ENCODE data around the gene LIPG.
"Not testable (repeated sequence)": the region's sequence is repeated elsewhere in the genome, so short reads cannot be mapped to it uniquely, and the experiment has no call there.

Gene LIPG

DNA sequence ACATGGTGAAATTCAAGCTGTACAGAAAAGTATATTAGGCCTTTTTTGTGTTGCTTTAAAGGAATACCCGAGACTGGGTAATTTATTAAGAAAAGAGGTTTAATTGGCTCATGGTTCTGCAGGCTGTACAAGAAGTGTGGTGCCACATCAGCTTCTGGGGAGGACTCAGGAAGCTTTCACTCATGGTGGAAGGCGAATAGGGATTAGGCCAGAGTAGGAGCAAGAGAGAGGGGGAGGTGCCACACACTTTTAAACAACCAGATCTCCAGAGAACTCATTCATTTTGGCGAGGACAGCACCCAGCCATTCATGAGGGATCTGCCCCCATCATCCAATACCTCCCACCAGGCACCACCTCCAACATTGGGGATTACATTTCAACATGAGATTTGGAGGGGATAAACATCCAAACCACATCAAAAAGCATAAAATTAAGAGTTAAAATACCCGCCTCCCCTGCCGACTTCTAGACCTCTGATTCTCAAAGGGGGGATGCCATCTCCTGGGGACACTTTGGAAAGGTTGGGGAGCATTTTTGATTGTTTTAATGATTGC lies 15.1 kb upstream of the LIPG start:
- no peak for DNase-seq (ENCODE audit: low read depth)

DNA sequence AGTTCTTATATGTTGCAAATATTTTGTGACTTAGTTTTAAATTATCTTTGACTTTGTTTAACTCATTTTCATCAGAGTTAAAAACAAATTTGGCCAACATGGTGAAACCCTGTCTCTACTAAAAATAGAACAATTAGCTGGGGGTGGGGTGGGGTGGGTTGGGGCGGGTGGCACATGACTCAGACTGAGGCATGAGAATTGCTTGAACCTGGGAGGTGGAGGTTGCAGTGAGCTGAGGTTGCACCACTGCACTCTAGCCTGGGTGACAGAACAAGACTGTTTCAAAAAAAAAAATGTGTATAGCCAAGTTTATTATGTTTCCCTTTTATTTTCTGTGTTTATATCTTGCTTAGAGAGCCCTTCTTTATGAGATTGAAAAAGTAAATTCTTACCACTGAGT lies 14.2 kb upstream of the LIPG start:
- DNase-seq (ENCODE audit: low read depth), result no peak

DNA sequence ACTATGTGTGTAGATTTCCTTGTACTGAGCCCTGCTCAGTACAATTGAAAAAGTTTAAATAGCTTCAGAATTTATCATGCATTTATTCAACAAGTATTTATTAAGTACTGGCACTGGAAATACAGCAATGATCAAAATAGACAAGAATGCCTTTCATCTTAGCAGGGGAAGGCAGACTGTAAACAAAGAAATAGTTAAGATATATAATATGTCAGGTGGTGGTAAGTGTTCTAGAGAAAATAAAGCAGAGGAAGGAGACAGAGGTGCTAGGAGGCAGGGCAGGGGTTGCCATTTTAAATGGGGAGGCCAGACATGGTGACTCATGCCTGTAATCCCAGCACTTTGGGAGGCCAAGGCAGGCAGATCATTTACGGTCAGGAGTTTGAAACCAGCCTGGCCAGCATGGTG lies 13.6 kb upstream of the LIPG start:
- no peak for DNase-seq (ENCODE audit: low read depth)

DNA sequence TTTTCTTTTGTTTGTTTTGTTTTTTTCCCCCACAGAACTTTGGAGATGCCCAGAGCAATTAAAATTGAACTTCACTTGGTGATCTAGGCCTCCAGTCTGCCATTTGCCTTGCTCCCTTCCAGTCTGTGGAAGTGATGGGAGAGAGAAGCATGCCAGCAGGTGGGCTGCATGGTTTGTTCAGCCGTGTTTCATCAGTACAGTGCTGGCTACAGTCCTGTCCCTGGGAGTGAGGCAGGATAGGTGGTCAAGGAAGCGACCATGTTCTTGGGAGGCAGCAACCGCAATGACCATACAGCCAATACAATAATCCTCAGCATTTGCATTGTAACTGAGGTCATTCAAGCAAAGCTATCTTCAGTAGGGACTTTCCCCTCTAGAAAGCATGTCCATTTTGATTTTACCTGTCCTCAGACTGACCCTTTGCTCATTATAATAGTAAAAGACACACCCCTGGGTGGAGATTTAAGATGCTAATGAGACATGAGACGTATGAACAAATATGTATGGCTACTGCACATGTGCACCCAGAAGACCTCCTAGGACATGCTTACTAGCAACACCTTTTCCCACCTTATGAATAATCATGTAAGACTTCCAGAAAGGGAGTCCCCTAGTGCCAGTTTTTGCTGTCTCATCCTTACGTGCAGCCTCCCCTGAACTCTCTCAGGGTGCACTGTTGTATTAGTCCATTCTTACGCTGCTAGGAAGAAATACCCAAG lies 11.1 kb upstream of the LIPG start:
- DNase-seq (ENCODE audit: low read depth), result no peak

DNA sequence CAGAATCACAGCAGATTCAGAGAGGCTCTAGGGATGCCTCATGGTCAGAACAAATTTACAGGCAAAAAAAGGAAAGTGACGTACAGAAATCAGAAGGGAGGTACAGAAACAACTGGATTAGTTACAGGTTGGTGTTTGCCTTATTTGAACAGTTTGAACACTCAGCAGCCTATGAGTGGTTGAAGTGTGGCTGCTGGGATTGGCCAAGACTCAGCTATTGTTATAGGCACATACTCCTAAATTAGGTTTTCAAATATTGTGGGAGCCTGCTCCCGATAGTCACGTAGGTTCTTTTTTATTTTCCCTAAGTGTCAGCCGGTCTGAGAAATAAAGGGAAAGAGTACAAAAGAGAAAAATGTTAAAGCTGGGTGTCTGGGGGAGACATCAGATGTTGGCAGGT lies 8.9 kb upstream of the LIPG start:
- DNase-seq (ENCODE audit: low read depth), result no peak

DNA sequence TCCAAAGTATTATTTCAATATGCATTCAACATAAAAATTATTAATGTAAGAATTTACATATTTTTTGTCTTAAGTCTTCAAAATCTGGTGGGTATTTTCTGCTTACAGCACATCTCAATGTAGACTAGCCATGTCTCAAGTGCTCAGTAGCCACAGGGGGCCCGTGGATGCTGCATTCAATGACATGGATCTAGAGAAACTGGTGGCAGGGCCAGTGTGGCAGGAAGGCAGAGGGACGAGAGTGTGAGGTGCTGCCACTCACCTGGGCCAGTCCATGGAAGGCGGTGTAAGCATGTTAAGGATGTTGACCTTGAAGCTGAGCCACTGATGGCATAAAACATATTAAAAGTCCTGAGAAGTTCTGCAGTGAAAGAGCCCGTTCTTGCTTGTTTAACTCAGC lies 6.2 kb upstream of the LIPG start:
- DNase-seq (ENCODE audit: low read depth), result no peak

DNA sequence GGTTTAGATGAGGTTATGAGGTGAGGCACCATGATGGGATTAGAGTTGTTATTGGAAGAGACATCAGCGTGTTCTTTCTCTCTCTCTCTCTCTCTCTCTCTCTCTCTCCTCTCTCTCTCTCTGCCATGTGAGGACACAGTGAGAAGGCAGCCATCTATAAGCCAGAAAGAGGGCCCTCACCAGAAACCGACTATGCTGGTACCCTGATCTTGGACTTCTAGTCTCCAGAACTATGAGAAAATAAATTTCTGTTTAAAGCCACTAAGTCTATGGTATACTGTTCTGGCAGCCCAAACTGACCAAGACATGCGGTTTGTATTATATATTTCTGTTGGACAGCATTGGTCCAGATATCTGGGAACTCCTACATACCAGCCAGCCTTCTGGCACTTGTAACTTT lies 3.5 kb upstream of the LIPG start:
- DNase-seq (ENCODE audit: low read depth), result no peak

DNA sequence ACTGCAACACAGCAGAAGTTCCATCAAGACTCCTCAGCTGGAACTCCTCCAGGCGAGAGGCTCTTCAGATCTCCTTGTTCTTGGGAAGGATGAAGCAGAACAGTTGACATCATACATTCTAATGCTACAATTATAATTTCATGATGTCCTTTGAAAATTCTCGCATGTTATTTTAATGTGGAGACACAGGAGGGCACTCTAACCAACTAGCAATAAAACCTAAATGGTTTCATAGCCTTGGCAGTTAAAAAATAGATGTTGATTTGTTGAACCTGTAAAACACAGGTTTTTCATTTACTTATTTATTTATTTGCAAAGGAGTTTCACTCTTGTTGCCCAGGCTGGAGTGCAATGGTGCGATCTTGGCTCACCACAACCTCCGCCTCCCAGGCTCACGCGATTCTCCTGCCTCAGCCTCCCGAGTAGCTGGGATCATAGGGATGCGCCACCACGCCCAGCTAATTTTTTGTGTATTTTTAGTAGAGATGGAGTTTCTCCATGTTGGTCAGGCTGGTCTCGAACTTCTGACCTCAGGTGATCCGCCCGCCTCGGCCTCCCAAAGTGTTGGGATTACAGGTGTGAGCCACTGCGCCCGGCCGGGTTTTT lies 2.4 kb upstream of the LIPG start:
- DNase-seq (ENCODE audit: low read depth), result not testable (repeated sequence)

DNA sequence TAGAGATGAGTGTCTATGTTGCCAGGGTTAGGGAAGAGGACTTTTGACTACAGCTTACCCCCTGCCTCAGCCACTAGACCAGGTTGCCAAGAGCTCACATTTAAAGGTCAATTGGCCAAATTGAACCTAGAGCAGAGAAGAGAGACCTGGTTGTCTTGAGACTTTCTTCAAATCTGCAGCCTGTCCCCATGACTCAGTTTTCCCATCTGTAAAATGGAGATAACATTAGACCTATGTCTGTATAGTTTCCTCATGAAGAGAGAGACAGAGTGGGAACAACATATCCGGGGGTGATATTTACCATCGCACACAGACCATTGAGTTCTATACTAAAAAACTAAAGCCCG lies 1.6 kb upstream of the LIPG start:
- no peak for DNase-seq (ENCODE audit: low read depth)

DNA sequence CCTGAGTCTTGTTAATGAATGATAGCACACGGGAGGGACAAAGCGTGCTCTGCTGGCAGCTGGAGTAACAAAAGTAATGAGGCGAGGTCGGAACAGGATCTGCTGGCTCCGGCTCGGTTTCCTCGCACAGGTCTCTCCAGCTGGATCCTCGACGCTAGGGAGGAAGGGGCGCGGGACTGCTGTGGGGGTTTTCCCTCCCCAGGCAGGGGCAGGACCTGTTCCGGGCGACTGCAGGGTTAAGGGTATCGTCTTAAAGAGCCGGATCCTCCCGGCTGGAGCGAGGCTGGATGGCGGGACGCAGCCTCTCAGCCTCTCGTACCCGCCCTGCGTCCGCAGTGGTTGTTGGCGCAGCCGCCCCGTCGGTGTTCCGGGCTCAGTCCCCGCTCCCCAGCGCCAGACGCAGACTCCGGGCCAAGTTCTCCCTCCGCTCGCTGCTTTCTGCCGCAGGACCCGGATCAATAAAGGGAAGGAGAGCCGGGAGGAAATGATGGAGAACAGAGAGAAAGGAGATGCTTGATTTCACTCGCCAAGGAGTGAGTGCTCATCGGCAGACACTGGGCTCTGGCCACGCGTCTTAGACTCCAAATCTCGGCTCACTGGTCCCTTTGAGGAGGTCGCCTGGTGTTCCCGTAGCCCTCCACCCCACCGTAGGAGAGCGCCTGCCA lies 1.1 kb upstream of the LIPG start:
- DNase-seq (ENCODE audit: low read depth), result no peak

DNA sequence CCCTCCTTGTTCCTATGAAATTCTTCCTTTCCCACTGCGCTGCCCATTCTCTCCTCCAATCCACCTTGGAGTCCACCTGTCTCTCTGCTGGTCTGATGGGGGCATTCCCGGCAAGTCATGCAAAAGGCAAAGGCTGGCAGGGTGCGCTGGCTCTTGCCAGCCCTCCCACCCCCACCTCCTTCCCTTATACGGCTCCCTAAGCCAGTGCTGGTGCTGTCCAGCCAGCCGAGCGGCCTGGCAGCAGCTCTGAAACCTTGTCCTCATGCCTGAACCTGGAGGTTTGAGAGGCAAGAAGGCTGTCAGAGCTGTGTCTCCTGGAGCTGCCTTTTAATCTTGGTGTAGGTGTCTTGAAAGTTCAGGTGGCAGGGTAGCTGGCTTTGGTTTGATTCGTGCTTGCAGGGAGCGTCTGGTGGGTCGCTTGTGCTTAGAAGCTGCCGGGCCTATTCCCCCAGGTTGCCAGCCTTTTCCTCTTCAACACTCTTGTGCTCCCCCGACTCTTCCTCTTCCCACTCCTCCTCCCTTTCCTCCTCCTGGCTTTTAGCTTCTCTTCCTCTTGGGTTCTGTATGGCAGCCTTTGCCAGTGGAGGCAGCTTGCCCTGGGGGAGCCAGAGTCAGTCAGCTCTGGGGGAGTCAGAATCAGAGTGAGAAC lies 748 bp downstream of the LIPG start:
- no peak for DNase-seq (ENCODE audit: low read depth)

DNA sequence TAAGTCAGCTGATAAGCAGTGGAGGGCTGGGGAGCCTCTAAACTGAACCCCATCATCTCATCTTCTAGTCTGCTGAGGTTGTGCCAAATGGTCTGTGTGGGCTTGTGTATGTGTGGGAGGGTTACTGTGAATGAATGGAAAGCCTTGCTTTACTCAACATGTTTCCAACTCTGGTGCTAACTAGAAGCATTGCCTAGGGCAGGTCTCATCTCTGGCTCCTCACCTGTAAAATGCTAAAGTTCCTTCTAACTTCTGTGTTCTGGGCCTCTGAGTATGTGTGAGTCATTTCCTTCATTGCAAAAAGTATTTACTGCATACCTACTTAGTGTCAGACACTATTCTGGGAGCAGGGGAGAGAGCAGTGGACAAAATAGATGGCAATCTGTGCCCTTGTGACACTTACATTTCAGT lies 1.3 kb downstream of the LIPG start:
- DNase-seq (ENCODE audit: low read depth), result no peak

DNA sequence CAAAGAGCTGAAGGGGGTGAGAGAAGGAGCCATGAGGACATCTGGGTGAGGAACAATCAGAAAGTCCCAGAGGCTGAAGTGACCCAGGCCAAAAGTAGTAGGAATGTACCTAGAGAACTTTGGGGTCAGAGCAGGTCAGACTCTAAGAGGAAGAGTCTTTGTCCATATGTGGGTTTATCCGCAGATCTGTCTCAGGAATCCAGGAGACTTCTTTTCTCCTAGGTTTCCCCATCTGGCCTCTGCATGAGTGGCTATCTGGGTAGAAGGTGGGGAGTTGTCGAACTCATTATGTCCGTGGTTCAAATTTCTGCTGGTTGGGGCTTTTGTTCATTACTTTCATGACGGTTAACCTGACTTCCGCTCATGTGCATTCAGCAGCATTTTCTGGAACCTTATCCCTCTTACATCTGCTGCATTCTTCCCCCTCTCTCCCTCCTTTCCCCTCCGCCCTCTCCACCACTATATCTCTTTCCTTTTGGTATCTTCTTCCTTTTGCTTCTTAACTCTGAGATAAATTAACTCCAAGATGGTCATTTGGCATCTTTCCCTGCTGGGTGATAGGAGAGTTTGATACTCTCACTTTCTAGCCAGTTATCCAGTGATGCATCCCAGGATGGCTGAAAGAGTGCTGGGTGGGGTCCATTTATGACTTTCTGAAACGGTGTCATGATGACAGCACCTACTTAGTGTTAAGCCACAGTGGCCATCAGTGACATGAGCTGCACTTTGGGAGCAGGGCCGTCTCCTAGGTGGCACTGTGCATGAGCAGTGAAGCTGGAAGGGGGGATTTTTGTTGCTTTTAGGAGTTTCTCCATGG lies 2.1 kb downstream of the LIPG start:
- no peak for DNase-seq (ENCODE audit: low read depth)

DNA sequence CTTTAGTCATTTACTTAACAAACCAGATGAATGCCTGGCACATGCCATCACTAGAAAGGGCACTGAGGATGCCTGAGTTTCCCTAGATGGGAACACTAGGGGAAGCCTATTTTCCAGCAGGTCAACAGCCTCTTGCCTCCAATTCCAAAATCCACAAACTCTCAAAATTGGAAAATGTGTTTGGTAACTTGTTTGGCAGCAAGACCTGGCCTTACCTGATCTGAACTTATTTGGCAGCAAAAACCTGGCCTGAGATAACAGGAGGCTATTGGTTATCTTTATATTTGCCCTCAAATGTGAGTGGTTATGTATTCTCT lies 2.6 kb downstream of the LIPG start:
- no peak for DNase-seq (ENCODE audit: low read depth)

DNA sequence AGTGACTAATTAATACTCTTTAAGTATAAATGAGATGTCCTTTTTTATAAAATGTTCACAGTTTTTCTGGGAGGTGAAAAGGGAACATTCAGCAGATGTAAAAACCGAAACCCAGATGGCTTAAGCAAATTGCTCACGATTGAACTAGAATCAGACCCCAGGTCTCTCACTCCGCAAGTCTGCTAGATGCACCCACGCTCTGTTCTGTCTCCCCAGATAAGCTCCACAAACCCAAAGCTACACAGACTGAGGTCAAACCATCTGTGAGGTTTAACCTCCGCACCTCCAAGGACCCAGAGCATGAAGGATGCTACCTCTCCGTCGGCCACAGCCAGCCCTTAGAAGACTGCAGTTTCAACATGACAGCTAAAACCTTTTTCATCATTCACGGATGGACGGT lies 3.2 kb downstream of the LIPG start:
- no peak for DNase-seq (ENCODE audit: low read depth)

DNA sequence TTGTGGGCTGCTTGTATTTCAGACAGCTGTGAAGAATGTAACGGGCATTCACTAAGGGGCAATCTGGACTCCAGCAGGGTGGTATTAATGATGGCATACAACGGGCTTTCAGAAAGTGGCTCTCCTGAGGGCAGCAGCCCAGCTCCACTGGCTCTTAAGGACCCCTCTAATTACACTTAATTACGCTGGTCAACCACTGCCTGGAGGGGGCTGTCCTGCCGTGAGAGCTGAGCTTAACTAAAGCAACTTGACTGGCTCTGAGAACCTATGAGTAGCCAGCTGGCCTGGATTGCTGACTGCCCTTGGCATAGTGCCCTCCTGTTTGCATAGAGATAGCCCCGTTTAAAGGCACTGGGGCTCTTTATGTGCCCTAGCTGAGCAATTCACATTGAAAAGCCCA lies 3.8 kb downstream of the LIPG start:
- DNase-seq (ENCODE audit: low read depth), result no peak

DNA sequence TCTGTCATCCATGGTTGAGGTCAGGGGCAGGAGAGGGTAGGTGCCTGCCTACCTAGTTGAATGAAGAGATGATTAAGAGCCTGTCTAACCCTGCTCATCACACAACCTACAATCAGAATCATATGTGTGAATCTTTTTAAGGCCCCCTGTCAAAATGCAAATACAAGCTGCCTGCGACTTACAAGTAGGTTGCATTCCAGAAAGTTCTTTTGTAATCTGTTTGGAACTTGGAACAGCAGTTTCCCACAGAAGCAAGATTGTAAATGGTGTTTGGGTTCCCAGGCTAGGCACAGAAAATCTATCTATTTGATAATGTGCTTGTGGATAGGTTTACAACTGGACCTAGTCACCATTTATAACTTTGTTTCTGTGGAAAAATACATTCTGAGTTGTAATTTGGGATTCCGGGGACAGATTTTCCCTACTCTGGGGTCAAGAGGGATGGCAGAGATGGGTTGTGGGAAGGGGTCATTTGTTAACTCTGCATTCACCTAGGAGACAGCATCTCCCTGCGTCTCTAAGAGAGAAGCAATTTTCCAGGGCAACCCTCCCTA lies 4.4 kb downstream of the LIPG start:
- no peak for DNase-seq (ENCODE audit: low read depth)

DNA sequence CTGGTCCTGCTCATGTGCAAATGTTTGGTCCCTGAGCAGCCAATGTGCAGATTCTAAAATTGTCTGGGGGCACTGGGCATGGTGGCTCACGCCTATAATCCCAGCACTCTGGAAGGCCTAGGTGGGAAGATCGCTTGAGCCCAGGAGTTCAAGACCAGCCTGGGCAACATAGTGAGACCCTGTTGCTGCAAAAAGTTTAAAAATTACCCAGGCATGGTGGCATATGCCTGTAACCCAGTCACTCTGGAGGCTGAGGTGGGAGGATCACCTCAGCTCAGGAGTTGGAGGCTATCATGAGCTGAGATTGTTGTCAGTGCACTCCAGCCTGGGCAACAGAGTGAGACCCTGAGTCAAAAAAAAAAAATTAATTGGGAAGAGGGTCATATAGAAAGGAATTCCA lies 5.1 kb downstream of the LIPG start:
- DNase-seq (ENCODE audit: low read depth), result no peak

DNA sequence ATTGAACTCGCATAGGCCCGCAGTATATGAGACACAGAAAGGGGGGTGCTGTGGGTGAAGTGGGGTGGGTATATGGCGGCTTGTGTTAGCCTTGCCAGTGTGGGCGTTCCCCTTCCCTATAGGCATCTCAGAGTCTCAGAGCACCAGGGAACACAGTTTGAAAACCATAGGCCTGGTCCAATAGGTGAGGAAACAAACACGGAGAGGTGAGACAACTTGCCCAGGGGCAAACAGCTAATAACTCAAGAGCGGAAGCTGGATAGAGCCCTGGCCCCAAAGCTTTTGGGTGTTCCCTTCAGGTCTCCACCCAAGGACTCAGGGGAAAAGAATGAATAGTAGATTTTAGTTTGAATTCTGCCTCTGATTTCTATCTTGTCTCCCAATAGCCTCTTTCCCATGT lies 7.9 kb downstream of the LIPG start:
- DNase-seq (ENCODE audit: low read depth), result no peak

DNA sequence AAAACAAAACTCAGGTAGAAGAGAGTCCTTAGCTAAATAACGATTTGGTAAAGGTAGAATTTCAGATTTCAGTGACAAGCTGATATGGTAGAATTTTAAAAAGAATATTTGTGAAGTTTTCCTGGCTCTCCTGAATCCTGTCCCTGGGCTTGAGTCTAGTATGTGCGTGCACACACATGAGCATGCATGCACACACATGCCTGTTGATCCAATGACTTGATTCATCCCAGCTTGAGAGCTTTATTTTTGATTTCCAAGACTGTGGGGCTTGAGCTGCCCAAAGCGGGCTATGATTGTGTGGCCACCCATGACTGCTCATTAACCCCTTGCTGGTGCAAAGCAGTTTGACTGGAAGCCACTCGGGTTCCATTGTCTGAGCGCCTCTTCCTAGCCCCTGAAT lies 9.0 kb downstream of the LIPG start:
- DNase-seq (ENCODE audit: low read depth), result no peak

DNA sequence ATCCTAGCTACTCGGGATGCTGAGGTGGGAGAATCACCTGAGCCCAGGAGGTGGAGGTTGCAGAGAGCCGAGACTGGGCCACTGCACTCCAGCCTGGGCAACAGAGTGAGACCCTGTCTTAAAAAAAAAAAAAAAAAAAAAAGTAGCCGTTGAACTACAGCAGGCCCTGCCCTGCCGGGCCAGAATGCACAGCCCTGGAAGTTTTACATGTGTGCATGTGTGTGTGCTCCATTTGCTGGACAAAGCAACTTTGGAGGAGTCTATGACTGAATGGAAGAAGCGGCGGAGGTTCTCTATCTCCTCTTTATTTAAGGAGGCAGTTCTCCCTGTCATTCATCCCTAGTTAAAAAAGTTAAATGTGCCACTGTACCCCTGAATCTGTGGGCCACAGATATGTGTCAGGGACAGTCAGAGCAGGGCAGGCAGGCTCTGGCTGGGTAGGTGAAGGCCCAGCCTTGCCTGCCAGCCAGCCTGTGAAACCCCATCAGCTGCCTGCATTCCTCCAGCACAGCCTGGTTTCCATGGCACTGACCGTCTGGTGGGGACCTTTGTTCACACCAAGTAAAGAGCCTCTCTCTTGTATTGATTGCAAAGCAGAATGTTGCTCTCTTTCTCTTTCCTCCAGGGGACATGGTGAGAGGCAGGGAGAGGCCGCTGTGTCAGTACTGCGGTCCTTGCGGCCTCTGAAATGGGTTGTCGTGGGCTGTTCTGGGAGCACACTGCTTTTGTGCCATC lies 10.9 kb downstream of the LIPG start:
- no peak for DNase-seq (ENCODE audit: low read depth)
